ENCODE data around the gene MAD2L1.

- TF ChIP-seq POLR2AphosphoS5 (IDR thresholded peaks at IDR 0.05; ENCODE audit: low read depth, low read length) (no peak), TAF1 (IDR thresholded peaks at IDR 0.05; ENCODE audit: borderline replicate concordance, insufficient read depth, low read length) (no peak)
- TF ChIP-seq, protein P1, sequence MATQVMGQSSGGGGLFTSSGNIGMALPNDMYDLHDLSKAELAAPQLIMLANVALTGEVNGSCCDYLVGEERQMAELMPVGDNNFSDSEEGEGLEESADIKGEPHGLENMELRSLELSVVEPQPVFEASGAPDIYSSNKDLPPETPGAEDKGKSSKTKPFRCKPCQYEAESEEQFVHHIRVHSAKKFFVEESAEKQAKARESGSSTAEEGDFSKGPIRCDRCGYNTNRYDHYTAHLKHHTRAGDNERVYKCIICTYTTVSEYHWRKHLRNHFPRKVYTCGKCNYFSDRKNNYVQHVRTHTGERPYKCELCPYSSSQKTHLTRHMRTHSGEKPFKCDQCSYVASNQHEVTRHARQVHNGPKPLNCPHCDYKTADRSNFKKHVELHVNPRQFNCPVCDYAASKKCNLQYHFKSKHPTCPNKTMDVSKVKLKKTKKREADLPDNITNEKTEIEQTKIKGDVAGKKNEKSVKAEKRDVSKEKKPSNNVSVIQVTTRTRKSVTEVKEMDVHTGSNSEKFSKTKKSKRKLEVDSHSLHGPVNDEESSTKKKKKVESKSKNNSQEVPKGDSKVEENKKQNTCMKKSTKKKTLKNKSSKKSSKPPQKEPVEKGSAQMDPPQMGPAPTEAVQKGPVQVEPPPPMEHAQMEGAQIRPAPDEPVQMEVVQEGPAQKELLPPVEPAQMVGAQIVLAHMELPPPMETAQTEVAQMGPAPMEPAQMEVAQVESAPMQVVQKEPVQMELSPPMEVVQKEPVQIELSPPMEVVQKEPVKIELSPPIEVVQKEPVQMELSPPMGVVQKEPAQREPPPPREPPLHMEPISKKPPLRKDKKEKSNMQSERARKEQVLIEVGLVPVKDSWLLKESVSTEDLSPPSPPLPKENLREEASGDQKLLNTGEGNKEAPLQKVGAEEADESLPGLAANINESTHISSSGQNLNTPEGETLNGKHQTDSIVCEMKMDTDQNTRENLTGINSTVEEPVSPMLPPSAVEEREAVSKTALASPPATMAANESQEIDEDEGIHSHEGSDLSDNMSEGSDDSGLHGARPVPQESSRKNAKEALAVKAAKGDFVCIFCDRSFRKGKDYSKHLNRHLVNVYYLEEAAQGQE (IDR thresholded peaks at IDR 0.05; ENCODE audit: insufficient read depth in 1 of 2, low read depth in 2 of 2, low read length in 2 of 2): no peak
Observed at GRCh38 chr4:120084327-120084726, 17.7 kb upstream of the MAD2L1 start.
